Endothelial cell of umbilical vein (primary cell): ENCODE results near the gene DDA1.

ENCODE experiments used
- POLR2A ChIP-seq: IDR thresholded peaks from 2 replicates; pipeline ENCODE4 v1.6.1; 2012; ENCODE audit warnings: low read depth, mild to moderate bottlenecking, control low read depth, low read length
- TF ChIP-seq, protein P1 (sequence below), 2 donors: IDR thresholded peaks; 1 replicate in 1 of 2; 2 replicates in 1 of 2; pipeline ENCODE4 v1.5.1; 2011; ENCODE audit warnings: low read length in 2 of 2, mild to moderate bottlenecking in 2 of 2, moderate library complexity in 2 of 2, control low read depth in 1 of 2, inconsistent platforms in 1 of 2, low read depth in 1 of 2; ENCODE audit not compliant: insufficient read depth in 1 of 2; ENCODE audit errors: extremely low read depth in 1 of 2

DNA sequence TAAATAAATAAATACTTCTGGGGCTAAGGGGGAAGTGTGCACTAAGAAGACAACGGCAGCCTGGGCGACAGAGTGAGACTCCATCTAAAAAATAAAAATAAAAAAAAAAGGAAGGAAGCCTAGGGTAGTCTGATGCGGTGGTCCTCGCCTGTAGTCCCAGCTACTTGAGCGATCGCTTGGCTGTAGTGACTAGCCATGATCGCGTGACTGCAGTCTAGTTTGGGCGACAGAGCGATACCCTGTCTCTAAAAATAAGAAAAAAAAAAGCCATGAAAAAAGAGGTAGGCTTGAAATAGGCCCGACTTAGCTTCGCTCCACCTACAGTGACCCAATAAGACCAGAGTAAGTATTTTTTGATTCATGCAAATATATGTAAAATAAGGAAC is 42.8 kb upstream of the DDA1 start:
- no peak for TF ChIP-seq POLR2A
- TF ChIP-seq, protein P1, sequence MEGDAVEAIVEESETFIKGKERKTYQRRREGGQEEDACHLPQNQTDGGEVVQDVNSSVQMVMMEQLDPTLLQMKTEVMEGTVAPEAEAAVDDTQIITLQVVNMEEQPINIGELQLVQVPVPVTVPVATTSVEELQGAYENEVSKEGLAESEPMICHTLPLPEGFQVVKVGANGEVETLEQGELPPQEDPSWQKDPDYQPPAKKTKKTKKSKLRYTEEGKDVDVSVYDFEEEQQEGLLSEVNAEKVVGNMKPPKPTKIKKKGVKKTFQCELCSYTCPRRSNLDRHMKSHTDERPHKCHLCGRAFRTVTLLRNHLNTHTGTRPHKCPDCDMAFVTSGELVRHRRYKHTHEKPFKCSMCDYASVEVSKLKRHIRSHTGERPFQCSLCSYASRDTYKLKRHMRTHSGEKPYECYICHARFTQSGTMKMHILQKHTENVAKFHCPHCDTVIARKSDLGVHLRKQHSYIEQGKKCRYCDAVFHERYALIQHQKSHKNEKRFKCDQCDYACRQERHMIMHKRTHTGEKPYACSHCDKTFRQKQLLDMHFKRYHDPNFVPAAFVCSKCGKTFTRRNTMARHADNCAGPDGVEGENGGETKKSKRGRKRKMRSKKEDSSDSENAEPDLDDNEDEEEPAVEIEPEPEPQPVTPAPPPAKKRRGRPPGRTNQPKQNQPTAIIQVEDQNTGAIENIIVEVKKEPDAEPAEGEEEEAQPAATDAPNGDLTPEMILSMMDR (IDR thresholded peaks at IDR 0.05; ENCODE audit: extremely low read depth in 1 of 2, insufficient read depth in 1 of 2, low read depth in 1 of 2, low read length in 2 of 2), result no peak
